Measurements from ENCODE around the gene MTF2. TPM values are rescaled to one million over a fixed set of nuclear protein-coding genes. Genes with fewer than 3 reads are reported as not detected.

MTF2 gene
- polyA plus RNA-seq, 1 donor (not counting 4 experiments of a cell fraction or from before 2014, with no cell fraction given), result 24.8 TPM

DNA sequence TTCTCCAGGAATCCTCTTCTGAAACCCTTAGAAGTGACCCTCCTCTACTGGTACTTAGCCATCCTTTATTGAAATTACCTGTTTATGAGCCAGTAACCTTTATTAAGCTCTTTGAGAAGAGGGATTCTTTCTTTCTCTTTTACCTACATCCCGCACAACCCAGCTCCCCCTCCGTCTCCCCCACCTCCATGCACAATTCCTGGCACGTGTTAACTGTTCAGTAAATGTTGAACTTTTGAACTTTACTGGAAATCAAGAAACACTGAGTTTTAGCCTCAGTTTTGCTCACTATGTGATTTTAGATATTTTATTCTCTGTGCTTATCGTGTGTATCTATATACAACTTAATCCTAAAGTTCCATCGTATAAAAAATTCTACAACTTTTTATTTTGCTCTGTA lies 99.3 kb downstream of the MTF2 start:
- DNase-seq (ENCODE audit: low read depth, low spot score), result no peak
- Histone ChIP-seq H3K36me3 (ENCODE audit: control insufficient read depth in 2 of 2, extremely low read depth in 1 of 2, insufficient read depth in 2 of 2, low read length in 2 of 2) (peaks cover 0 to 5% of the 10 kb centered on the region in 2 experiments), H3K9me3 (ENCODE audit: control insufficient read depth, low read depth, low read length) (no peaks in the 10 kb centered on the region), H3K9ac (ENCODE audit: control insufficient read depth, extremely low read depth, insufficient read depth, low read length) (peak overlapping the region; percentile 99), H3K9me1 (ENCODE audit: control insufficient read depth, extremely low read depth, insufficient read depth, low read length) (no peaks in the 10 kb centered on the region), H4K20me1 (ENCODE audit: control insufficient read depth, extremely low read depth, insufficient read depth, low read length) (peaks cover 5% of the 10 kb centered on the region), H3K27me3 (ENCODE audit: control insufficient read depth, extremely low read depth, insufficient read depth, low read length) (no peaks in the 10 kb centered on the region), H3K4me1 (ENCODE audit: control insufficient read depth, extremely low read depth, insufficient read depth, low read length) (peaks cover 9% of the 10 kb centered on the region), H3K4me3 (ENCODE audit: control insufficient read depth in 2 of 3, extremely low read depth in 1 of 3, insufficient read depth in 2 of 3, low read depth in 1 of 3, low read length in 3 of 3) (peak overlapping the region; percentile 87 to 94 (median 88)), H3K27ac (ENCODE audit: control insufficient read depth, insufficient read depth, low read length) (peak overlapping the region; percentile 98), H3K79me2 (ENCODE audit: control insufficient read depth, insufficient read depth, low read length) (peaks cover 69% of the 10 kb centered on the region), H2AFZ (ENCODE audit: control insufficient read depth, low read length) (no peak overlapping the region), H3K4me2 (ENCODE audit: control insufficient read depth, extremely low read depth, insufficient read depth, low read depth, low read length) (peak overlapping the region; percentile 86)
- TF ChIP-seq, protein P1, sequence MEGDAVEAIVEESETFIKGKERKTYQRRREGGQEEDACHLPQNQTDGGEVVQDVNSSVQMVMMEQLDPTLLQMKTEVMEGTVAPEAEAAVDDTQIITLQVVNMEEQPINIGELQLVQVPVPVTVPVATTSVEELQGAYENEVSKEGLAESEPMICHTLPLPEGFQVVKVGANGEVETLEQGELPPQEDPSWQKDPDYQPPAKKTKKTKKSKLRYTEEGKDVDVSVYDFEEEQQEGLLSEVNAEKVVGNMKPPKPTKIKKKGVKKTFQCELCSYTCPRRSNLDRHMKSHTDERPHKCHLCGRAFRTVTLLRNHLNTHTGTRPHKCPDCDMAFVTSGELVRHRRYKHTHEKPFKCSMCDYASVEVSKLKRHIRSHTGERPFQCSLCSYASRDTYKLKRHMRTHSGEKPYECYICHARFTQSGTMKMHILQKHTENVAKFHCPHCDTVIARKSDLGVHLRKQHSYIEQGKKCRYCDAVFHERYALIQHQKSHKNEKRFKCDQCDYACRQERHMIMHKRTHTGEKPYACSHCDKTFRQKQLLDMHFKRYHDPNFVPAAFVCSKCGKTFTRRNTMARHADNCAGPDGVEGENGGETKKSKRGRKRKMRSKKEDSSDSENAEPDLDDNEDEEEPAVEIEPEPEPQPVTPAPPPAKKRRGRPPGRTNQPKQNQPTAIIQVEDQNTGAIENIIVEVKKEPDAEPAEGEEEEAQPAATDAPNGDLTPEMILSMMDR (optimal IDR thresholded peaks at IDR 0.05 in 1 of 3, IDR thresholded peaks at IDR 0.05 in 1 of 3, conservative IDR thresholded peaks at IDR 0.05 in 1 of 3; ENCODE audit: extremely low read depth in 1 of 3, insufficient read depth in 2 of 3, low read length in 3 of 3), result no peak
- no peak for TF ChIP-seq EZH2 (IDR thresholded peaks at IDR 0.05; ENCODE audit: low read length)
- no peak for FAIRE-seq
- dilution Hi-C loops (cut with MboI; ENCODE audit: extremely low pct_ligation_motif_present, low sequenced_read_pairs), result no loop called here

DNA sequence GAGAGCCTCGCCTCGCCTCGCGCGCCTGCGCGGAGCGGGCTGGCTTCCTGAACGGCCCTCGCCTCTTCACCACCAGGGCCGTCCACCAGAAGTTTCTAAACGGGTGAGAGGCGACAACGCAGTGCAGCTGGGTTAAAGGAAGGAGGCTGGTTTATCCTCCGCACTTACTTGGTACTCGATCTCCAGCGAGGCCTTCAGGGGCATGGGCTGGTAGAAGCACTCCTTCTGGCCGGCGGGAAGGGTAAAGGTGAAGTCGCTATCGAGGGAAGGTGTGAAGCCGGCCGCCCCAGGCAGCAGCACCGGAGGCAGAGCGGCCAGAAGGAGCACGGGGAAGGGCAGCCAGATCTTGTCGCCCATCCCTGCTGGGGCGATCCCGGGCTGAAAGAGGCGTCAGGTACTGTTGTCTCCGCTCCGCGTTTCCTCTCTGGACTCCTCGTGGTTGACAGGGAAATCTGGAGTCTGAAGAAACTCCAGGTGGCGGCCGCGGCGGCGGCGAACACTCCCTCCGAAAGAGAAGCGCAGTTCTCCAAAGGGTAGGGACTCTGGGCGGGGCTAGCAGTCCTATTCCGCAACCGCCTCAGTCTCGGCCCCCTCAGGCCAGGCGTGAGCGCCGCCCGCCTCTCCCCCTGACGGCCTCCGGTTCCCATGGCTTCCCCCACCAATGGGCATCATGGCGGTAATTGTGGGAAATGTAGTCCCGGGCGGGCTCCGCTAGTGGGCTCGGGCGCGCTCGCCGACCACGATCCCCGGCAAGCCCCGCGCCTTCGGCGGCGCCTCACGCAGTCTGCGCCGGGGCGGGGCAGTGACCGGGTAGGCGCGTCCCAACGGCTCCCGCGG lies 101.0 kb downstream of the MTF2 start, which contains the start of gene TMED5:
Gene TMED5, minus strand, starts transcription at position 528 of the 837 bp plus-strand sequence. Its CDS starts 171 bp downstream, at position 357.
- H3K79me2 ChIP-seq (ENCODE audit: control insufficient read depth, insufficient read depth, low read length), result peaks cover 56% of the 10 kb centered on the region
- peaks cover 2% of the 10 kb centered on the region for H4K20me1 ChIP-seq (ENCODE audit: control insufficient read depth, extremely low read depth, insufficient read depth, low read length)
- peak within 1 kb of the TSS; percentile 97 for H2AFZ ChIP-seq (ENCODE audit: control insufficient read depth, low read length)
- TF ChIP-seq, protein P1 (optimal IDR thresholded peaks at IDR 0.05 in 1 of 3, IDR thresholded peaks at IDR 0.05 in 1 of 3, conservative IDR thresholded peaks at IDR 0.05 in 1 of 3; ENCODE audit: extremely low read depth in 1 of 3, insufficient read depth in 2 of 3, low read length in 3 of 3), result peak in 2 of 3 experiments; percentile 6 to 15
- TF ChIP-seq EZH2 (IDR thresholded peaks at IDR 0.05; ENCODE audit: low read length), result no peak
- H3K4me3 ChIP-seq (ENCODE audit: control insufficient read depth in 2 of 3, extremely low read depth in 1 of 3, insufficient read depth in 2 of 3, low read depth in 1 of 3, low read length in 3 of 3), result peak within 1 kb of the TSS; percentile 87 to 94 (median 88)
- H3K9me1 ChIP-seq (ENCODE audit: control insufficient read depth, extremely low read depth, insufficient read depth, low read length), result no peaks in the 10 kb centered on the region
- H3K4me1 ChIP-seq (ENCODE audit: control insufficient read depth, extremely low read depth, insufficient read depth, low read length), result peaks cover 9% of the 10 kb centered on the region
- FAIRE-seq, result peak; percentile 69
- peaks cover 0 to 5% of the 10 kb centered on the region in 2 experiments for H3K36me3 ChIP-seq (ENCODE audit: control insufficient read depth in 2 of 2, extremely low read depth in 1 of 2, insufficient read depth in 2 of 2, low read length in 2 of 2)
- dilution Hi-C loops (cut with MboI; ENCODE audit: extremely low pct_ligation_motif_present, low sequenced_read_pairs), result no loop called here
- peak within 1 kb of the TSS; percentile 94 for H3K4me2 ChIP-seq (ENCODE audit: control insufficient read depth, extremely low read depth, insufficient read depth, low read depth, low read length)
- peak within 1 kb of the TSS; percentile 99 for H3K9ac ChIP-seq (ENCODE audit: control insufficient read depth, extremely low read depth, insufficient read depth, low read length)
- H3K27ac ChIP-seq (ENCODE audit: control insufficient read depth, insufficient read depth, low read length), result peak within 1 kb of the TSS; percentile 98
- H3K9me3 ChIP-seq (ENCODE audit: control insufficient read depth, low read depth, low read length), result no peaks in the 10 kb centered on the region
- DNase-seq (ENCODE audit: low read depth, low spot score), result peak; percentile 61
- H3K27me3 ChIP-seq (ENCODE audit: control insufficient read depth, extremely low read depth, insufficient read depth, low read length), result no peaks in the 10 kb centered on the region

Data from keratinocyte (primary cell).